Activated CD8-positive, alpha-beta memory T cell treated with anti-CD3 and anti-CD28 coated beads, Interleukin-2, amount 10 ng/mL, durations not matched to agents 7 days and 5 days (primary cell): ENCODE results near the gene RARS2. TPM values are rescaled to one million over a fixed set of nuclear protein-coding genes. Genes with fewer than 3 reads are reported as not detected.
A peak's percentile ranks its signal among the peaks of the same experiment; 100 is the strongest.
"Not testable (repeated sequence)": the region's sequence is repeated elsewhere in the genome, so short reads cannot be mapped to it uniquely, and the experiment has no call there.

Experiments
- ATAC-seq: fragments of 150-1000 bp; cut with Tn5 transposase; one replicate; pipeline ENCODE4 v1.10.0; 2021; ENCODE audit warnings: moderate library complexity
- CTCF ChIA-PET: fragments of 350-600 bp; sonication (Branson Sonifier 250); formaldehyde crosslinking; loops from one replicate; lab custom pipeline; 2021; ENCODE audit warnings: antibody characterized with exemption; lab: Charles Lee
- DNase-seq: peaks from one replicate; pipeline ENCODE4 v3.0.0-alpha.2; 2020
- H3K27ac Mint-ChIP-seq: one replicate; pipeline ENCODE4 v1.8.0; 2021; ENCODE audit warnings: mild to moderate bottlenecking, mixed read lengths
- H3K27me3 Mint-ChIP-seq: one replicate; pipeline ENCODE4 v1.8.0; 2021; ENCODE audit warnings: mixed read lengths
- H3K36me3 Mint-ChIP-seq: one replicate; pipeline ENCODE4 v1.8.0; 2021; ENCODE audit warnings: mild to moderate bottlenecking, mixed read lengths
- H3K4me1 Mint-ChIP-seq: one replicate; pipeline ENCODE4 v1.8.0; 2021; ENCODE audit warnings: mixed read lengths
- H3K4me3 Mint-ChIP-seq: one replicate; pipeline ENCODE4 v1.8.0; 2021; ENCODE audit warnings: mild to moderate bottlenecking, moderate library complexity, mixed read lengths
- H3K9me3 Mint-ChIP-seq: one replicate; pipeline ENCODE4 v1.8.0; 2022; ENCODE audit warnings: low read depth, mixed read lengths
- total RNA-seq, 2 experiments: library from RNA; stranded (reverse); gene quantifications; one replicate each; pipeline ENCODE4 v1.2.3, GENCODE V29; 2021

Gene RARS2
- total RNA-seq, 2 experiments from 2014 or later = 22.1 to 22.7 TPM

DNA sequence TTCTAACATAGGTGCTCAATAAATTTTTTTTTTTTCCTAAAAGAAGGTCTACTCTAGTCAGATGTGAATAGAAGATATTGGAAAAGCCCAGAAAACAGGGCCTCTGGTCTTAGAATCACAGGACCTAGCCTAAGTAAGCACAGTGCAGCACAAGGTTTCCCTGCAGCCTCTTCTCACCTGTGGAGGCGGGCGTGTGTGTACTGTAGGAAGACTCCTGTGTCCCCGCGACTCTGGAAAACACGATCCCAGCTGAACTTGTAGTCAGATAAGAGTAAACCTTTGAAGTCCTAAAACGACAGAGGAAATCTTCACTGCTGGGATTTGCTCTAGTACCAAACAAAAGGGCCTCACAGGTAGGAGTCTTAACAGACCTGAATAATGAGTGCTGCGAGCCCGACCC is 71.3 kb downstream of the RARS2 start:
- ATAC-seq = no peak
- CTCF ChIA-PET = no interaction called here

GRCh38 chr6:87514831-87515230 is 75.0 kb downstream of the RARS2 start:
- Mint-ChIP-seq H3K4me3 (no peak overlapping the region), H3K27ac (peak overlapping the region; percentile 24), H3K27me3 (no peaks in the 10 kb centered on the region), H3K9me3 (no peaks in the 10 kb centered on the region), H3K4me1 (peaks cover 7% of the 10 kb centered on the region), H3K36me3 (peaks cover 35% of the 10 kb centered on the region)
- CTCF ChIA-PET = no interaction called here
- ATAC-seq (peak; percentile 20), DNase-seq (no peak)

More for the DNA sequence above, 71.3 kb downstream of the RARS2 start:
- no peak for DNase-seq
- H3K9me3 Mint-ChIP-seq = no peaks in the 10 kb centered on the region
- H3K4me3 Mint-ChIP-seq = no peak overlapping the region
- H3K27me3 Mint-ChIP-seq = no peaks in the 10 kb centered on the region
- H3K36me3 Mint-ChIP-seq = peaks cover 29% of the 10 kb centered on the region
- peaks cover 7% of the 10 kb centered on the region for H3K4me1 Mint-ChIP-seq
- H3K27ac Mint-ChIP-seq = no peak overlapping the region

GRCh38 chr6:87504441-87504840 is 85.3 kb downstream of the RARS2 start:
- no peak overlapping the region for H3K4me3 Mint-ChIP-seq
- H3K9me3 Mint-ChIP-seq = no peaks in the 10 kb centered on the region
- H3K27ac Mint-ChIP-seq = no peak overlapping the region
- peaks cover 7% of the 10 kb centered on the region for H3K4me1 Mint-ChIP-seq
- peaks cover 32% of the 10 kb centered on the region for H3K36me3 Mint-ChIP-seq
- DNase-seq (no peak), ATAC-seq (no peak)
- no peaks in the 10 kb centered on the region for H3K27me3 Mint-ChIP-seq
- CTCF ChIA-PET = interaction anchor here (0.9 kb wide), 1 partner anchor 10 kb away, joined by 5 read pairs; no protein-coding TSS in a partner anchor

DNA sequence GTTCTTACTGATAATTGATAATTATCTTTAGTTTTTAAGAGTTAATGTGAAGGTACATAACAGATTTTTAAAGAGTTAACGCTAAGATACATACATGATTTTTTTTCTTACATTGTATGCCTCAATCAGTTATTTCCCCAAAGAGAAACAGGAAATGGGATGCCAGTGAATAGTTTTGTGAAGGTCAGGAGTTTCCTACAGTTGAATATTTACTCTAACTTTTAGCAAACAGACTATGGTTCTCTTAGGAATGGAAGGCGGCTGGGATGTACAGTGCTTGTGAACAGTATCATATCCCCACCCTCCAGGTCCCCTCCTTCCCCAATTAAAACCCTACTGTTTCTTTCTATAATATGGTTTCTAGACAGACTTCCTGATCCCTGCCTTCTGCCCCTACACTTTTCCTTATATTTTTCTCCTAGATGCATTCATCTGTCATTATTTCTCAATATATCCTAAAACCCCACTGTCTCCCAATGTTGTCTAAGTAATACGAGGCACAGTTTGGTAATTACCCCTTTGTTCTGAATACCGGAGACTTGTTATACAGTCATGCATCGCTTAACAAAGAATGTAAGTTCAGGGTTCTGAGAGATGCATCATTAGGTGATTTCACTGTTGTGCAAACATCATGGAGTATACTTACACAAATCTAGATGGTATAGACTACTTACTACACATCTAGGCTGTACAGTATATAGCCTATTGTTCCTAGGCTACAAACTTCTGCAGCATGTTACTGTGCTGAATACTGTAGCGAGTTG is 87.8 kb downstream of the RARS2 start:
- DNase-seq = no peak
- Mint-ChIP-seq H3K27me3 (no peaks in the 10 kb centered on the region), H3K27ac (no peak overlapping the region), H3K4me3 (no peak overlapping the region), H3K9me3 (no peaks in the 10 kb centered on the region), H3K4me1 (peaks cover 10% of the 10 kb centered on the region), H3K36me3 (peaks cover 28% of the 10 kb centered on the region)
- CTCF ChIA-PET = no interaction called here
- ATAC-seq = no peak

DNA sequence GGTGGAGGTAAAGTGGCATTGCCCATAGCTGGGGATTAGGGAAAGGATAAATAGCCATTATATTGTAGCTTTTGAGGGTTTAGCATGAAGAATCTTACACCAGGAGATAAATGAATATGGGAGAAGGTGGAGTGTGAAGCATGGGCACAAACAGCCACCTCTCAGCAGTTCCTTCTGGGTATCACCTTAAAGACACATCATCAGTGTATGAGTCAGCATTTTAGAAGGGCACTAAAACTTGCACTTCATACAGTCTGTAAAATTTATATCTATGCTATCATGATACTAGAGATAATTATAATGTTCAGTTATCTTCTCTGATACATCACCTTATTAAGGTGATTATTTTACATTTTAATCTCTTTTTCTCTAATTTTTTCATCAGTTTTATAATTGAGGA is 91.7 kb downstream of the RARS2 start:
- Mint-ChIP-seq H3K9me3 (no peaks in the 10 kb centered on the region), H3K27me3 (no peaks in the 10 kb centered on the region), H3K4me3 (no peak overlapping the region), H3K36me3 (peaks cover 19% of the 10 kb centered on the region), H3K27ac (no peak overlapping the region), H3K4me1 (peaks cover 2% of the 10 kb centered on the region)
- ATAC-seq (no peak), DNase-seq (no peak)
- CTCF ChIA-PET = no interaction called here

- peaks cover 2% of the 10 kb centered on the region for H3K4me1 Mint-ChIP-seq
- H3K9me3 Mint-ChIP-seq = no peaks in the 10 kb centered on the region
- H3K27ac Mint-ChIP-seq = no peak overlapping the region
- no peak overlapping the region for H3K4me3 Mint-ChIP-seq
- ATAC-seq (no peak), DNase-seq (no peak)
- no peaks in the 10 kb centered on the region for H3K27me3 Mint-ChIP-seq
- CTCF ChIA-PET = interaction anchor here (0.6 to 1.1 kb wide), 2 partner anchors 9 to 316 kb away, joined by 3 to 5 read pairs; no protein-coding TSS in a partner anchor
- H3K36me3 Mint-ChIP-seq = peaks cover 14% of the 10 kb centered on the region
Measured at GRCh38 chr6:87494761-87495422, 94.9 kb downstream of the RARS2 start.

DNA sequence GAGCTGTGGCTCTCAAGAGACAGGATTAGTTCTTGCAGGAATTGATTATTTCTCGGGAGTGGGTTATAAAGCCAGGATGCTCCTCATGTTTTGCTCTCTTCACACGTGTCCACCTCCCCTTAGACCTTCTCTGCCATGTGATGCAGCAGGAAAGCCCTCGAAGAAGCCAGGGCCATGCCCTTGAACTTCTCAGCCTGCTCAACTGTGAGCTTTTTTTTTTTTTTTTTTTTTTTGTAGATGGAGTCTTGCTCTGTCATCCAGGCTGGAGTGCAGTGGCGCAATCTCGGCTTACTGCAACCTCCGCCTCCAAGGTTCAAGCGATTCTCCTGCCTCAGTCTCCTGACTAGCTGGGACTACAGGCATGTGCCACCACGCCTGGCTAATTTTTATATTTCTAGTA is 100.5 kb downstream of the RARS2 start:
- H3K4me3 Mint-ChIP-seq, H3K9me3 Mint-ChIP-seq, CTCF ChIA-PET, H3K27me3 Mint-ChIP-seq, H3K4me1 Mint-ChIP-seq, ATAC-seq, H3K27ac Mint-ChIP-seq, DNase-seq: not testable (repeated sequence)
- H3K36me3 Mint-ChIP-seq = peaks cover 13% of the 10 kb centered on the region

DNA sequence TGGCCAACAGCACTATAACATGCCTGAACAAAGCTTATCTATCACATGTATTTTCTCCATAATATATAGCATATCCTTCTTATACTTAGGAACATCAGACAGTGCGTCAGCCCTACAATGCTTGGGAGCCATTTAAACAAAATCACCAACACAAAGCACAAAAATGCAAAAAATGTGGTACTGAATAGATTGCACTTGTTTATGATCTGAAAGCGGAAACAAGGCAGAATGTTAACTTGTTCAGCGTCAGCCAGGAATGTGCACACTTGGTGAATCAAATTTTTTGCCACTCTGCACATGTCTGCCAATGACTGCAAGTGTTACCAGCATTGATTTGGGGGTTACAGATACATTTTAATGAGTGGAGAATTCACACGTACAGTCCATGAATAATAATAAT is 102.2 kb downstream of the RARS2 start:
- H3K4me1 Mint-ChIP-seq = peaks cover 14% of the 10 kb centered on the region
- H3K36me3 Mint-ChIP-seq = peaks cover 11% of the 10 kb centered on the region
- DNase-seq (no peak), ATAC-seq (no peak)
- no peak overlapping the region for H3K4me3 Mint-ChIP-seq
- H3K27ac Mint-ChIP-seq = no peak overlapping the region
- no peaks in the 10 kb centered on the region for H3K27me3 Mint-ChIP-seq
- no peaks in the 10 kb centered on the region for H3K9me3 Mint-ChIP-seq
- CTCF ChIA-PET = no interaction called here

GRCh38 chr6:87484491-87484890 is 105.3 kb downstream of the RARS2 start:
- Mint-ChIP-seq H3K4me3 (no peak overlapping the region), H3K4me1 (peaks cover 14% of the 10 kb centered on the region), H3K27ac (no peak overlapping the region), H3K9me3 (no peaks in the 10 kb centered on the region), H3K27me3 (no peaks in the 10 kb centered on the region), H3K36me3 (peaks cover 11% of the 10 kb centered on the region)
- no peak for ATAC-seq
- CTCF ChIA-PET = no interaction called here
- no peak for DNase-seq

DNA sequence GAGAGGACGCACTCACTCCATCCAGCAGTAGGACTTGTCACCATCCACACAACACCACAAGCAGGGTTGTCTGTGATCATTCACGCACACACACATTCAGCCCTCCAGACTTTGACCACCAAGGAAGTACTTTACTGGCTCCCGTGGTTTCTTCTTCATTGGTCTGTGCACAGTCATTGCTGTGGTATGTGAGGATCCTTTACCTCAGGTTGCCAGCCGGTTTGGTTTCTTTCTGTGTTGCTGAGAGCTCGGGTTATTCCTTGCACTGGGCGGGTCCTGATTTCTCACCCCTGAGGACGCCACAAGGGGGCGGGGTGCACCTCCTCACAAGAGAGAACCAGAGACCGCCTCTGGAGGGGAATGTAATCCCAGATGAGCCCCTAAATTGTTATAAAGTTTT is 105.9 kb downstream of the RARS2 start:
- CTCF ChIA-PET = no interaction called here
- peaks cover 12% of the 10 kb centered on the region for H3K36me3 Mint-ChIP-seq

DNA sequence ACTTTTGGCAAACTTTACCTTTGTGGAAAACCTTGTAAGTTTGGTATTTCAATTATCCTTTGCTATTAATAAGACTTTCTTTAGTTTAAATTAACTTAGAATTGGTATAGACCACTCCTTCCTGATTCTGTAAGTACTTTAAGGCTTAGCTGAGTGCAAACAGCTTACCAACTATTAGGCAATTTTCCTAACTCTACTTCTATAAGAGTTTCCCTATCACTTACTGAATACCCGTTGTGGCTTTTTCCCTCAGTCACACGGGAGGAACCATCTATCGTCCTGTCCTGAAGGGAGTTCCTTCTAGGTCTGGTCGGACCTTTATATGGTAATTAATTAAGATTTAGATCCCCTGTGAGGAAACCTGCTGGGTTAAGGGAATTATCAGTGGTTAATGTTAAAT is 107.4 kb downstream of the RARS2 start:
- peaks cover 14% of the 10 kb centered on the region for H3K4me1 Mint-ChIP-seq
- H3K9me3 Mint-ChIP-seq = no peaks in the 10 kb centered on the region
- H3K27me3 Mint-ChIP-seq = no peaks in the 10 kb centered on the region
- H3K4me3 Mint-ChIP-seq = no peak overlapping the region
- peaks cover 20% of the 10 kb centered on the region for H3K36me3 Mint-ChIP-seq
- ATAC-seq (no peak), DNase-seq (no peak)
- no peak overlapping the region for H3K27ac Mint-ChIP-seq
- CTCF ChIA-PET = no interaction called here

More for the DNA sequence above, 105.9 kb downstream of the RARS2 start:
- Mint-ChIP-seq H3K9me3 (no peaks in the 10 kb centered on the region), H3K4me3 (no peak overlapping the region), H3K27me3 (no peaks in the 10 kb centered on the region), H3K27ac (peak overlapping the region; percentile 39), H3K4me1 (peaks cover 14% of the 10 kb centered on the region)
- peak; percentile 65 for ATAC-seq
- peak; percentile 66 for DNase-seq

DNA sequence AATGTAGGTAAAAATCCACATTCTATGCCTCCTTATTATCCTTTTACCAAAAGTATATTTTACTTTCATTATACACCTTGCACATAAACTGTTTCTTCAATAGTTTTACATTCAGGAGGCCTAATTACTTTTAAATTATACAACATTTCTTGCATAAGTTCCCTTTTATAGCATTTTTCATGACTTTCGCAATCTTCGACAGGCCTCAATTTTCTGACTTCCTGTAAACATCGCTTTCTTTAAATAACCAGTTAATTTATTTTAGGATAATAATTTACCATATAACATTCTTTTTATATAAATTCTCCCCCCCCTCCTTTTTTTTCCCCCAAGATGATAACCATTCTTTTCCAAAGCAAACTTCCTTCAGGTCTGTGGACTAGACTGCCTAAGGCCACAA is 107.9 kb downstream of the RARS2 start:
- H3K27ac Mint-ChIP-seq = no peak overlapping the region
- no peak overlapping the region for H3K4me3 Mint-ChIP-seq
- DNase-seq = no peak
- H3K27me3 Mint-ChIP-seq = no peaks in the 10 kb centered on the region
- no peaks in the 10 kb centered on the region for H3K9me3 Mint-ChIP-seq
- peaks cover 14% of the 10 kb centered on the region for H3K4me1 Mint-ChIP-seq
- CTCF ChIA-PET = no interaction called here
- ATAC-seq = no peak
- H3K36me3 Mint-ChIP-seq = peaks cover 20% of the 10 kb centered on the region

DNA sequence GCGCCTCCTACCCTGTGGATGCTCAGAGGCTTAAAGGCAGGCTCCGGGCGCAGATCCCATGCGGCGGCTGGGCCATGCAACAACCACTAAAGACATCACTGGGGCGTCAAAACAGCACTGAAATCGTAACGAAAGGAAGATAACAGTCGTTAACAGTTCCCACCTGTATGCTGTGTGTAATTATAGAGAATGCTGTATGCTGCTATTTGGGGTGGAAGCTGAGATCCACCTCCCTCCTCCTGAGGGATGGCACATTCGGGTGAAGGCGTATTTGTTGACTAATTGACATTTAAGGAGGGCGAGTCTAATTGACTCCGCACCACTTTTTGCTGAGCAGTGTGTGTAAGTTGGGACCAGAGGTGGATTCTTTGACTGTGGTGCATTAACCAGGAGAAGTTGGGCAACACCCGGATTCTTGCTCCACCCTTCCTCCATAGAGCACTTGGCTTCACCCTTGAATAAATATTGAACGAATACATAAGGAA is 116.3 kb downstream of the RARS2 start:
- ATAC-seq (no peak), DNase-seq (peak; percentile 76)
- H3K27me3 Mint-ChIP-seq = peaks cover under 1% of the 10 kb centered on the region
- CTCF ChIA-PET = no interaction called here
- peak overlapping the region; percentile 93 for H3K27ac Mint-ChIP-seq
- H3K4me1 Mint-ChIP-seq = peaks cover 24% of the 10 kb centered on the region
- peak overlapping the region; percentile 96 for H3K4me3 Mint-ChIP-seq
- no peaks in the 10 kb centered on the region for H3K9me3 Mint-ChIP-seq
- peaks cover 5% of the 10 kb centered on the region for H3K36me3 Mint-ChIP-seq
